NCI-H1048 (cell line): ENCODE results near the gene ZBTB39.
"Not testable (repeated sequence)": the region's sequence is repeated elsewhere in the genome, so short reads cannot be mapped to it uniquely, and the experiment has no call there.

Experiments
- DNase-seq: peaks from one replicate; lab custom pipeline; 2025; lab: John Stamatoyannopoulos, UW

ZBTB39 gene

DNA sequence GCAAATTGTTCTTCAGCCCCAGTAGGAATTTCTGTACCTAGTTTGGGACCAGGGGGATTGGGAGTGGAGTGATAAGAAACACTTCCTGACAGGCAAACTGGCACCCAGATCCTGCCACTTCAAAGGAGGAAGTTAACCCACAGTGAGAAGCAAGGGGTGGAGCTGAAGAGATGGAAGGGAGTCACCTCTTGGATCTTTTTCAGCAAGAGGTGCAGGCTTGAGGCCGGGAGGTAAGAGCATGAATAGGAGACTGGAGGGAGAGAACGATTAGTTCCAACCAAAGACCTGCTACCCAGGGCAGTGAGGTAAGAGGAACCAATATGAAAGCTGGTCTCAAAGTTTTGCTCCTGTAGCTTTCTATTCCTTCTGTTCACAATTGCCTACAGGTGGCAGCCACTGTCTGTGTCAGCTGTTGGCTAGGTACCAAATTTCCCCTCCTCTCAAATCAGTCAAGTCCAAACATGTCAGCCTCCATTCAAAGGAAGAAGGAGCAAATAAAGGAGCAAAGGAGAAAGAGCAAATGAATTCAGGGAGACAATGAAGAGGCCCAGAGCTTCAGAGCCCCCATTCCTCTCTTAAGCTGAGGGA is 24.9 kb upstream of the ZBTB39 start:
- DNase-seq = no peak

DNA sequence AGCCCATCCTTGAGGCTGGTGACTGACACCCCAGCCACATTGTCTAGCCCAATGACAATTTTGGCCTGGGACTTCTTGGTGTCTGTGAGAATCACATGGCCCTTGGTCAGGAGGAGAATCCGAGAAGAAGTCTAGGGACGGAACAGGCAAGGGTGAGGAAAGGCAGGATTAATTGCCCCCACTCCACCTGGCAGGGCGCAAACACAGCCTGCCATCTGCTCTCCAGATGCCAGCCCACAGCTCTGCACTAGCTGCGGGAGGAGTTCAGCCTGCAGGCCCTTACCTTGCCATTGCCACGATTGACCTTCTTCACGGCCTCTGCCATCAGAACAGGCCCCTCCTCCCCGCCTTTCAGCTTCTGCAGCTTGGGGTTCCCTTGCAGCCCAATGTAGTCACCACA is 23.1 kb upstream of the ZBTB39 start:
- no peak for DNase-seq

DNA sequence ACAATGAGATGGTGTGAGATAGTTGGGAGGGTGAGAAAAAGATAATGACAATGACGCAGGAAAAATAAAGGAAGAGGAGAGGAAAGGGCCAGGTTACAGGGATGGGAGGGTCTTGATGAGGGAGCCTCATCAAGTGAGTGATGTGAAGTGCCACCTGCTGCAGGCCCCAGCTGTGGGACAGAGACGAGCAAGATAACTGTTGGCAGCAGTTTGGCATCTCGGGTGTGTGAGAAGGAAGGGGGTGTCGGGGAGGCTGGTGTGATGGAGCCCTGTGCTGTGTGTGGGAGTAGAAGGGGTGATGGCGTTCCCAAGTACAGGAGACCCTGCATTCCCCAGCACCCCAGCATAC is 21.4 kb upstream of the ZBTB39 start:
- no peak for DNase-seq

DNA sequence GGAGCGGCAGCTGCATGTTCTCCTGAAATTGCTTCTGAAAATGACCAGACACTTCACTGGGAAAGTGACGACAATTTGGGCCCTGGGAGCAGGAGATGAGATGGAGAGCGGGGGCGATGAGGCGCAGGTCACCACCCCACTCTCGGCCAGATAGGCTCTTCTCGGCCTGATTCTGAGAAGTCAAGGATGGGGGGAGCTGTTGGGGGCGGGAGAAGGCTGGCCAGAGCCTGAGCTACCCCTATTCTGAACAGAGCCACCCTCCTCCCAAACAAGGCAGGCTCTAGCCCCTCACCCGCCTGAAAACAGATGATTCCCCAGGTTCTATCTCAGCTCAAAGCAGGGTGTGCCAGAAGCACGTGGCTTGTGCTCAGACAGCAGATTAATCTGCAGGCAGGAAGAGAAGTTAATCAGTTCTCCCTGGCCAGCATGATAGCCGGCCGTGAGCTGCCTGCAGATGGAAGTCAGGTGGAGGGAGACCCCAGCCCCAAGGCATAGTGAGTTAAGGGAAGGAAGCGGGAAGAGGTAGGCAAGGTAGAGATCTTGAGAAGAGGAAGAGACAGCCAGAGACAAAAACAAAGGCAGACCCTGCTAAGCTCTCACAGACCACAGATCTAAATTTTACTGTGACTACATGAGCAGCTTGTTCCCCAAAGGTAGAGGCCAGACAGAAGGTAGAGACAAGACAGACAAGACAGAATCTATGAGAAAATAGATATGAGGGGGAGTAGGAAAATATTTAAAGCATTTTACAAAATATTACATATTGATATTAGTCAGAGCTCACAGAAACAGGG is 20.9 kb upstream of the ZBTB39 start:
- no peak for DNase-seq

DNA sequence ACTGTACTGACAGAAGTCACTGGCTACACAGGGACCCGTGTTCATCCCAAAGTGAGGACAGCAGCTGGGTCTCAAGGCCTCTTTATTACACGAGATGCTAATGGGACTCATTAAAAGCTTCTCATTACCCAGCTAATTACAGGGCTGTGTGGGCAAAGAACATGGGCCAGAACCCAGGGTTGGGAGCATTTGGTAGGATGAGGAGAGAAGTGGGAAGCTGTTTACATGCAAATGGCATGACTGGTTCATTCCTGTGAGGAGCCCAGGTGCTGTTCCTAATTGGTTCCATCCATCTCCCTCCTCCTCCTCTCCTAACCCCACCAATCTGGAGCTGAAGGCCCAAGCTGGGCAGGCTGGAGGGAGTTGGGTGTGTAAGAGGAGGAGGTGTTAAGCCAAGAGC is 18.9 kb upstream of the ZBTB39 start:
- no peak for DNase-seq

DNA sequence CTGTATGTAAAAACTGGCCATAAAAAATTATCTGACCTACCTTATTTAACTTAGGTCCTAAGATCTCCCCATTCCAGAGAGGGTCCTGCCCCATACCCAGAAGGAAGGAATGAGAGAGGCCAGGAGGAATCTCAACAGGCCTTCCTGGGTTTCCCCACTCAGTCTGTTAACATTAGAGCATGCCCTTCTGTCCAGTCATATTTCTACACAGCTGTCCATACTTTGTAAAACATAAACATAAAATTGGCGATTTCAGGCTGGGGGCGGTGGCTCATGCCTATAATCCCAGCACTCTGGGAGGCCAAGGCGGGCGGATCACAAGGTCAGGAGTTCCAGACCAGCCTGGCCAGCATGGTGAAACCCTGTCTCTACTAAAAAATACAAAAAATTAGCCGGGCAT is 16.0 kb upstream of the ZBTB39 start:
- not testable (repeated sequence) for DNase-seq

DNA sequence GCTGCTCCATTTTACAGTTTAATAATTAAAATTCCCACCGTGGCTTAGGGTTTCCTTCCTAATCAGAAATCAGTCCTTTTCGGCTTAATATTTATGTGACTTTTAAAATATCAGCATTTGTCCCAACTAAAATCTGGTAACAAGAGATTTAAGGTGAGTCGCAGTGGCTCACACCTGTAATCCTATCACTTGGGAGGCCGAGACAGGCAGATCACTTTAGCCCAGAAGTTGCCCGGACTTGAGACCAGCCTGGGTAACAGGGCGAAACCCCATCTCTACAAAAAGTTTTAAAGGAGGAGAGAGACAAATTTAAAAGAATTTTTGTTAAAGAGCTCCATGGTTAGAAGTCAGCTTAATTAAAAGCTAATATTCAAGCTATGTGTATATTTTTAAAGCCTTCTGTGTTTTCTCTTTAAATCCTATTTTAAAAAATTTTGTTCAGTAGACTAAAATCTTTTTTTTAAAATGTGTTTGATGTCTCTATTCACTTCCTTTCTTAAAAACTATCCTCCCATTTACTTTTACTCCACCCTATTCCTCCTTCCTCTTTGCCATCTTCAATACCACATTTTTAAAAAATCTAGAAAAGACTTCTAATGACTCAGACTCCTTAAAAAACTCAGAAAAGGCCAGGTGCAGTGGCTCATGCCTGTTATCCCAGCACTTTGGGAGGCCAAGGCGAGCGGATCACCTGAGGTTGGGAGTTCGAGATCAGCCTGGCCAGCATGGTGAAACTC is 13.8 kb upstream of the ZBTB39 start:
- DNase-seq = no peak

DNA sequence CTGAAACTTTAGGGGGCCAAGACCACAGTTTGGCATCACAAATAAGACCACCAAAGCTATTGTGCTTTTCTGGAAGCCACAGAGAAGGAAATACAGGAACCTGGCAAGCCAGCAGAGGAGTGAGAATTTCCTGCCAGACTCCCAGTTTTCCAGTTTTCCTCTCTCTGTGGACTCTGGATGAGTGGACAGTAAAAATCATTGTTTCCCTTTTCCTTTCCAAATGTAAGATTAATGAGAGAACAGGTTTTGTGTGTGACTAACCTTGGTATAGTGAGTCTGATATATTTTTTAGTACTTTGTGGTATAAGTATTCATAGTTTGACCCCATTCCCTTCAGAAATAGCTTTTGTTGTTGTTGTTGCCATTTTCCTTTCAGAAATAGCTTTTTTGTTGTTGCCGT is 12.6 kb upstream of the ZBTB39 start:
- no peak for DNase-seq

DNA sequence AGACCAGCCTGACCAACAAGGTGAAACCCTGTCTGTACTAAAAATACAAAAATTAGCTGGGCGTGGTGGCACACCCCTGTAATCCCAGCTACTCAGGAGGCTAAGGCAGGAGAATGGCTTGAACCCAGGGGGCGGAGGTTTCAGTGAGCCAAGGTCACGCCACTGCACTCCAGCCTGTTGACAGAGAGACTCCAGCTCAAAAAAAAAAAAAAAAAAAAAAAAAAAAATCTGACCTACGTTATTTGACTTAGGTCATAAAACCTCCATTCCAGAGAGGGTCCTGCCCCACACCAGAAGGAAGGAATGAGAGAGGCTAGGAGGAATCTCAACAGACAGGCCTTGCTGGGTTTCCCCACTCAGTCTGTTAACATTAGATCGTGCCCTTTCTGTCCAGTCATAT is 12.0 kb upstream of the ZBTB39 start:
- not testable (repeated sequence) for DNase-seq

DNA sequence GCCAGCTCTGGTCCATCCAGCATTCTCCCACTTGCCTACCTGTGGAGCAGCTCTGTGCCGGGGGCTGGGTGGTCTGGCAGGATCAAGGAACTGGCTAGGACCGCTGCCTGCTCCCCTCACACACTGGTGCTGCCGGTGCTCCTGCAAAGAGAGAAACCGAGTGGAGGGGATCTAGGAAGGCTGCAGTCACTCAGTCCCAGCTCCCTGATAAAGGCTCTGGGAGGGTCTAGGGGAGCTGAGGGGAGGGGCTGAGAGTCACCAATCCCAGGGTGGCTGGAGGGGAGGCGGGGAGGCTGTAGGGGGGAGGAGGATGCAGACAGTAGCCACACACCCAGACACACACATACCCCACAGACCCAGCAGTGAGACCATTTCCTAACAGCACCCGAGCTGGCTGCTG is 10.0 kb upstream of the ZBTB39 start, which contains the start of gene TAC3:
Gene TAC3 (minus strand): TSS at position 182 of the 400 bp plus-strand sequence. CDS start 732 bp downstream, outside the sequence.
- no peak for DNase-seq

DNA sequence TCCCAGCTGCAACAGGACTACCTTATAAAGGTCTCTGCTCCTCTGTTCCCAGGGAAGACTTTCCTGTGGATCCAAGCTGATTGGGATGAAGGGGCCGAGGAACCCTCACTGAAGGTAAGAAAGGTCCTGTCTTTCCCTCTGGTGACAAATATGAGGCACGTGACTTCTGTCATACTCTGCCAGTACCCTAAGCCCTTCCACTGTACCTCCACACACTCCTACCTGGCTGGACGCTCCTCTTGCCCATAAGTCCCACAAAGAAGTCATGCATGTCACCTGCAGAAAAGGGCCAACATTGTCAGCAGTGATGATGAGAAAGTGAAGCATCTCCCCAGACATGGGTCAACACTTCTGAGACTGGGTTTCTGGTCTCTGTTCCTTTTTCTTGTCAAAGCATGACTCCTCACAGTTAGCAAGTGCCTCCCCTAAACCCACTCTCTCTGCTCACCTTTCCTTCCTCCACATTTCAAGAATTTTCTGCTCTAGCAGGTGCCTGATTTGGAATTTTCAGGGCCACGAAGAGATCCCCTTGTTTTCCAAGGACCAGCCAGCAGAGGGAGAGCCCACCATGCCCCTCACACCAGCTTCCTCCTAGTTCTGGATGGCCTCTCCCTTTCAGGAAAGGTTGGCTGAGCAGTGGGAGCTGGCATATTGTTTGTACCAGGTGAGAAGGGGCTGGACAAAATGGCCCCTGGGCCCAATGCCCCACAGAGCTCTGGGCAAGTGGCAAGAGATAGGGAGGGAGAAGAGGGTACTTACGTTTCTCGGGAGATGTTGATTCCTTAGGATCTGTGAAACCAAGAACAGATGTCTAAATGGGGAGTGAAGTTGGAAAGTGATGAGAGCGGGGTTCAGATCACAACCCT is 6.5 kb upstream of the ZBTB39 start:
- DNase-seq = no peak

DNA sequence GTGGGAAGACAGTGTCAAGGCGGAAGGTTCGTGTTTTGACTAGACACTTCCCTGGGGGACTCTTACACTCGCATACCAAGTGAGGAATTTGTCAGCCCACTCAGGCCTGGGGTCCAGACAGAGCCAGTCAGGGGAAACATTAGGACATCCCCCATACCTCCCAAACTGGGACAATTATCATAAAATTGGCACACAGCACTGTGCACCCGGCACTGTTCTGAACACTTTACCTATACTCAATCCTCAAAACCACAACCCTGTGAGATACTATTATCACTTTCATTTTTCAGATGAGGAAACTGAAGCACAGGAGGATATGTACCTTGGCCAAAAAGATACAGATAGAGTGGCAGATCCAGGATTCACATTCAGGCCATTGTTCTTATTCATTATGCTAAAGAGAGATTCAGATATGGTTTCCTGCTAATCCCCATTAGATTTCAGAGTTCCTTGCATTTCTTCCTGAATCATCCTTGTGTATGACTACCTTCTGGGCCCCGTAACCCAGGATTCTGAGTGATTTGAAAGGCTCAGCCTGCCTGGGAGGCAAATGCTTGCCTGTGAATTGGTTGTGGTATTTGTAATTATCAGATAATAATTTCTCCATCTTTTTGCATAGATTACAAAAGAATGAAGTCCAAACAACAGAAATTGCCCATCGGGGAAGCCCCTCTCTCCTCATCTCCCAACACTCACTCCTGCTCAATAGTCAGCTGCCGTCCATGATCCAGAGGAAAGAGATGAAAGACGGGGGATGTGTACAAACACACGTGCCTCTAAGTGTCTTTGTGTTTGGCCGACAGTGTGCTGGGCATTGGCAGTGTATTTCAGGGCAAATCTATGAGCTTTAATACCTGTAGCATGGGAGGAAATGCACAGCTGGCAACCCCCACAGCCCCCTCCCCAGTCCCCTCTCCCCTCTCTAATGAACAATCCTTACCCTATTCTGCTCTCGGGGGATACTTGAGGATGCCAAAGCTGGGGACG is 5.4 kb upstream of the ZBTB39 start:
- no peak for DNase-seq

DNA sequence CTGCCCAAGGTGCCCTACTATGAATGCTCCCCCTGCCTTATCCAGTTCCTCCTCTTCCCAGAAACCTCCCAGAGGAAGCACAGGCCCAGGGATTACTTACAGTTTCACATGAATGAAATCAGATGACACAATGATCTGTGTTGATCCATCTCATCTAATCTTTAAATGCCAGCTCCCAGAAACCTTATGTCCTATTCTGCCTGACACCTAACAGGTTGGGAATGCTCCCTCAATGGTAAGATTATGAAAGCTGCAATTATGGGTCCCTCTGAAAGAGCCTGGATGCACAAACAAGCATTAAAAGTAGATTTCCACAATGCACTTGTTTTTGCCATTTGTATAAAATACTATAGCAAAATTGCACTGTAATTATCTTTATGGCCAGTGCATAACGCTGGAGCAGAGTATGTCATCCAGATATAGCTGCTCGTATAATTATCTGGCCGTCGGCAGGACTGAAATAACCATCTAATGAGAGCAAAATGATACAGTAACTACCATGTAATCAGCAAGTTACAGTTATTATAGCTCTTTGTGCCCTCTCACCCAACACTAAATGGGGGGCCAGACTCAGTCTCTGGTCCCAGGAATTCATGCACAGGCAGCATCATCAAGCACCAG is 4.4 kb upstream of the ZBTB39 start:
- DNase-seq = no peak

DNA sequence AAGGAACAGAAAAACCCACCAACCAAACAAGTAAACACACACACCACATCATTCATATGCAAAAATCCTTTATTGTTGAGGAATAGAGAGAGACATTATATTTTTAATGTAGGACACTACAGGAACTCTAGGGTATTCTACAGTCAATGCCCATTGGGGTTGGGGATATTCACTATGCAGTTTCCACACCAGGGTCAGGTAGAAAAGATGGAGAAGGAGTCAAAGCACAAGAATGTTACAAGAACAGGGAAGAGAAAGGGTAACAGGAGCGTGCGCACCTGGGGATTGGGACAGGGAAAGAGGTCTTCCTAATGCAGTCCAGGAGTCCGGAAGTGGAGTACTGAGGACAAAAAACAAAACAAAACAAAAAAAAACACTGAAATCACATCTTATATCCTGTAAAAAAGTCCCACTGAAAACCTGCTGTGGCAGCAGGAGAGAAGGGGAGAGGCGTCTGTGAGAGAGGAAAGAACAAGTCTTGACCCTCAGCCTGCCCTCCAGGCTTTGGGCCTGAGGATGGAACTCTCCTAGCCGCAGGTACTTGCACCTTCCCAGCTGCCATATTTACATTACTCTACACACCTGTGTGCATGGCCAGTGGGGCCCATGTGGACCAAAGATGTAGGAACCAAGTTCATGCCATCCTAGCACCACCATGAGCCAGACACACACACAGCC is 3.7 kb upstream of the ZBTB39 start:
- DNase-seq = no peak

DNA sequence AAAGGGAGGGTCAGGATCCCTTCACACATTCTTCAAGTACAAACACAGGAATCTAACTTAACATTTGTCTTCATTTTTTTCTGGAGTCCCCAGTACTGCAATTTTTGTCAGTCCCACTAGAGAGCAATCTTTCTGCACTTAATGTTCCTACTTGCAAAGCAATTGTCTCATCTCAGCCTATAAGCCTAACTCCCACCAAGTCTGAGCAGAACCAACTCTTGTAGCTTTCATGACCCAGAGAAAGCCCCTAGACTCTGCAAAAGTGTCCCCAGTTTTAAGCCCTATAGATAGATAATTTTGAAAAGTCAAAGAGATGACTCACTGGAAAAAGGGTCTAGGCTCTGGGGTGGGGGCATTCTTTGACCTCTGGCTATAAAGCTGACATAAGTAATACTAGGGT is 1.8 kb upstream of the ZBTB39 start:
- DNase-seq = no peak

DNA sequence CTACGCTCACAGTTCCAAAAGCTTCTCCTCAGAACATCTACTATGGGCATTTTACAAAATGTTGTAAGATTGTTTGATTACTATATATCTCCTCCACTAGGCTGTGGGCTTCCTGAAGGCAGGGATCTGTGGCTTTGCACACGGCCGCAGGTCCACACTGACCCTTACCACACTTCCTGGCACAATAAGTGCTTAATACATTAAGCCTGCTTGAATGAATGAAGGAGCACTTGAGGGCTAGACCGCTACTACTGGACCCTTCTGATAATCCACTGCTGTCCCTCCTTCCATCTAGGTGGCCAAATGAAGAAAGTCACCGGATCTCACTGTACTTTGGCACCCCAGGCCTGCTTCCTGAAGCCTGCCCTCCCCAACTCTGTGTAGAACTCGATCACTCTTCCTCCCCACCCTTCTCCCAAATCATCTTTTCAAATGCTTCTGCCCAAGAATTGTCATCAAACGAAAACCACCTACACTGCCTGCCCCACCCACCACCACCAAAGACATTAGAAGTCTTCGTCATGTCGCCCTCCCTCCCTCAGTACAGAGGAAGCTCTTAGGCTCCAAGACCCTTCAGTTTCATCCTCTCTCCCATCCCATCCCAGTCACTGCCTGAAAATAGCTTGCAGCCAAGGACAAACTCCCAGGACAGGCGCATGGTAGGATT is 596 bp upstream of the ZBTB39 start:
- no peak for DNase-seq

DNA sequence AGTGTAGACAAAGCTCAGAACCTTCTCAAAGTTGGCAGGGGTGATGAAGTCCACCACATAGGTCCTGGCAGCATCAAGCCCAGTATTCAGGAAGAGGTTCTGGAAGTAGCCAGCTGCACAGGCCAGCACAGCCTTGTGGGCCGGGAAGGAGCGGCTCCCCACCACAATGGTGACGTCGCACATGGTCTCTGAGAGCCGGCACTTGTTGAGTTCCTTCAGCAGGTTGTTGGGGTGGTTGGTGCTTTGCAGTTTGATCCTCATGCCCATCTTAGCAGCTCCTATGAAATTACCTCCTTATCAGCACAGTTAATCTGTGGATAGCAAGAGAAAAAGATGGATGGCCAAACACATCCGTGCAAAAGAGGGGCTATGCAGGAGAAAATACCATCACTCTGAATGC is 1.7 kb downstream of the ZBTB39 start:
- DNase-seq = no peak

DNA sequence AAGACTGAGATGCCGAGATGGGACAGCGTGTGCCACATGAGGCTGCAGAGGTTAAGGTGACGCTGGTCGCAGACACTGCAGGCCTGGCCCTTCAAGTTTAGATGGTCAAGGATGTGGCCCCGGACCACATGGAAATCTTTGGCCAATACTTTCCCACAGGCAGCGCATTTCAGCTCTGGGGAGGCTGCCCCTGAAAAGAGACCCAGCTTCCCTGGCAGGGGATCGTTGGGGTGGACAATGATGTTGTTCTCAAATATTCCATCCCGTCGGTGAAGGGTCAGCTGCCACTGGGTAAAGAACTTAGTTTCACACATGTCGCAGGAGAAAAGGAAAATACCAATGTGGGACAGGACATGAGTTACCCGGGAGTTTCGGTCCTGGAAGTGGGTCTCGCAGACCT is 3.0 kb downstream of the ZBTB39 start:
- no peak for DNase-seq

DNA sequence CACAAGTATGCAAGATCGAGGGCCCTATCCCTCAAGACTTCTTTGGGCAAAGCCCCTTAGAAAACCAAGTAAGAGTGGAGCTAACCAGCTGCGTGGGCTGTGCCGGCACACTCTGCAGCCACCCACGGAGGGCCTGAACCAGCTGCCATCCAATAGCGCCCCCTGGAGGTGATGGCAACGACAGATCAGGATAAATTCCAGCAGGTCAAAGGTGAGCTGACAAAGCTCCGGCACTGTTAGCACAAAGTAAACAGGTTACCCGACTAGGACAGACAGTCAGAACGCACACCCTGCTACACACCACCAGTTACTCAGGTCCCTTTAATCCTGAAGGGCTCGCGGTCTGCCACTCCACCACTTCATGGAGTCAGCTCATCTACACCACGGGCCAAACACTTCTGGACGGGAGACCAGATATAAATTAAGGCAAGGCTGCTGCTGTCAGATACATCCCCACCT is 4.9 kb downstream of the ZBTB39 start:
- DNase-seq = no peak
